ENCODE data around the gene TREML1.

- TF ChIP-seq CTCF (IDR thresholded peaks at IDR 0.05) (no peak), EP300 (IDR thresholded peaks at IDR 0.05) (no peak)
These were observed 43.1 kb upstream of the TREML1 start for GRCh38 chr6:41197234-41197633.
